ENCODE results near the gene FAM234B. TPM values are rescaled to one million over a fixed set of nuclear protein-coding genes. Genes with fewer than 3 reads are reported as not detected.
A peak's percentile ranks its signal among the peaks of the same experiment; 100 is the strongest.

Gene FAM234B
- total RNA-seq, 4 donors from 2014 or later: 24.0 to 32.3 (median 27.8) TPM

DNA sequence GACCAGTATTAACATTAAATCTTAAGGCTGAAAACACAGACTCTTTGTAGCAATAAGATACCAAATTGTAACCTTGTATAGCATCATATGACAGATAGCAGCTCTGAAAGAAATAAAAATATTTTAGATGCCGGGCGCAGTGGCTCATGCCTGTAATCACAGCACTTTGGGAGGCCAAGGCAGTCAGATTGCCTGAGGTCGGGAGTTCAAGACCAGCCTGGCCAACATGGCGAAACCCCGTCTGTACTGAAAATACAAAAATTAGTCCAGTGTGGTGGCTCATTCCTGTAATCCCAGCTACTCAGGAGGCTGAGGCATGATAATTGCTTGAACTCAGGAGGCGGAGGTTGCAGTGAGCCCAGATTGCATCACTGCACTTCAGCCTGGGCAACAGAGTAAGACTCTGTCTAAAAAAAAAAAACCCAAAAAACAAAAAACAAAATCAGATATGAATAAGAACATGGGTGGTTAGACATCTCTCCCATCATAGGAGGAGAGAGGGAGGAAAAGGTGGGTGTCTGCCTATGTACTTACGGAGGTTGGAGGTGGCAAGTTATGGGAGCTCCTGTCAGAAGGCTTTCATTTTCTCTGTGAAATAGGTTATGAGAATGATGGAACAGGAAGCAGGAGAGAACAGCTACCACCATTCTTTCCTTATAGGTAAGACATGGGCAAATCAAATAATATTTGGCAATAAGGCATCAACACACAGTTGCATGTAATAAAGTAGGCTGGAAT is 36.5 kb upstream of the FAM234B start:
- WGBS: 93% methylated on average over 7 of the region's 7 CpGs
- H3K27ac ChIP-seq: no peak overlapping the region
- no peaks in the 10 kb centered on the region for H3K27me3 ChIP-seq
- TF ChIP-seq POLR2A (IDR thresholded peaks at IDR 0.05): no peak
- TF ChIP-seq POLR2AphosphoS5 (IDR thresholded peaks at IDR 0.05): no peak
- TF ChIP-seq, protein P1, sequence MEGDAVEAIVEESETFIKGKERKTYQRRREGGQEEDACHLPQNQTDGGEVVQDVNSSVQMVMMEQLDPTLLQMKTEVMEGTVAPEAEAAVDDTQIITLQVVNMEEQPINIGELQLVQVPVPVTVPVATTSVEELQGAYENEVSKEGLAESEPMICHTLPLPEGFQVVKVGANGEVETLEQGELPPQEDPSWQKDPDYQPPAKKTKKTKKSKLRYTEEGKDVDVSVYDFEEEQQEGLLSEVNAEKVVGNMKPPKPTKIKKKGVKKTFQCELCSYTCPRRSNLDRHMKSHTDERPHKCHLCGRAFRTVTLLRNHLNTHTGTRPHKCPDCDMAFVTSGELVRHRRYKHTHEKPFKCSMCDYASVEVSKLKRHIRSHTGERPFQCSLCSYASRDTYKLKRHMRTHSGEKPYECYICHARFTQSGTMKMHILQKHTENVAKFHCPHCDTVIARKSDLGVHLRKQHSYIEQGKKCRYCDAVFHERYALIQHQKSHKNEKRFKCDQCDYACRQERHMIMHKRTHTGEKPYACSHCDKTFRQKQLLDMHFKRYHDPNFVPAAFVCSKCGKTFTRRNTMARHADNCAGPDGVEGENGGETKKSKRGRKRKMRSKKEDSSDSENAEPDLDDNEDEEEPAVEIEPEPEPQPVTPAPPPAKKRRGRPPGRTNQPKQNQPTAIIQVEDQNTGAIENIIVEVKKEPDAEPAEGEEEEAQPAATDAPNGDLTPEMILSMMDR (IDR thresholded peaks at IDR 0.05): no peak
- no peak for TF ChIP-seq EP300 (IDR thresholded peaks at IDR 0.05)
- no peak for DNase-seq (ENCODE audit: low spot score in 2 of 2)
- no peaks in the 10 kb centered on the region for H3K9me3 ChIP-seq
- H3K36me3 ChIP-seq: no peaks in the 10 kb centered on the region
- H3K4me3 ChIP-seq: no peak overlapping the region
- H3K4me1 ChIP-seq: no peaks in the 10 kb centered on the region

DNA sequence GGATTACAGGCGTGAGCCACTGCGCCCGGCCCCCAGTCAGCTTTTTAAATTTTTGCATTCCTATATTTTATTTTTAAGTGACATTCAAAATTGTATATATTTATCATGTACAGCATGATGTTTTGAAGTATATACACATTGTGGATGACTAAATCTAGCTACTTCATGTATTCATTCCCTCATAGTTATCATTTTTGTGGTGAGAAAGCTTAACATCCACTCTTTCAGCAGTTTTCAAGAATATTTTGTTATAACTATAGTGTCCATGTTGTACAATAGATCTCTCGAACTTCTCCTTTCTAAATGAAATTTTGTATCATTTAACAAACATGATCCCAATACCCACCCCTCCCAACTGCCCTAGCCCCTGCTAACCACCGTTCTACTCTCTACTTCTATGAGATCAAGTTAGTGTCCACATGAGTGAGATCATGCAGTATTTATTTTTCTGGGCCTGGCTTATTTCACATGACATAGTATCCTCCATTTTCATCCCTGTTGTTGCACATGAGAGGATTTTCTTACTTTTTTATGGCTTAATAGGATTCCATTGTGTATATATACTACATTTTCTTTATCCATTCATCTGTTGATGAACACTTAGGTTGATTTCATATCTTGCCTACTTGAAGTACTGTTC is 35.3 kb upstream of the FAM234B start:
- Histone ChIP-seq H3K36me3 (no peaks in the 10 kb centered on the region), H3K9me3 (no peaks in the 10 kb centered on the region), H3K27ac (no peak overlapping the region), H3K27me3 (no peaks in the 10 kb centered on the region), H3K4me3 (no peak overlapping the region), H3K4me1 (no peaks in the 10 kb centered on the region)
- WGBS: 85% methylated on average over 5 of the region's 5 CpGs
- DNase-seq (ENCODE audit: low spot score in 2 of 2): no peak
- TF ChIP-seq POLR2A (IDR thresholded peaks at IDR 0.05) (no peak), POLR2AphosphoS5 (IDR thresholded peaks at IDR 0.05) (no peak), EP300 (IDR thresholded peaks at IDR 0.05) (no peak)
- TF ChIP-seq, protein P1 (IDR thresholded peaks at IDR 0.05): no peak

DNA sequence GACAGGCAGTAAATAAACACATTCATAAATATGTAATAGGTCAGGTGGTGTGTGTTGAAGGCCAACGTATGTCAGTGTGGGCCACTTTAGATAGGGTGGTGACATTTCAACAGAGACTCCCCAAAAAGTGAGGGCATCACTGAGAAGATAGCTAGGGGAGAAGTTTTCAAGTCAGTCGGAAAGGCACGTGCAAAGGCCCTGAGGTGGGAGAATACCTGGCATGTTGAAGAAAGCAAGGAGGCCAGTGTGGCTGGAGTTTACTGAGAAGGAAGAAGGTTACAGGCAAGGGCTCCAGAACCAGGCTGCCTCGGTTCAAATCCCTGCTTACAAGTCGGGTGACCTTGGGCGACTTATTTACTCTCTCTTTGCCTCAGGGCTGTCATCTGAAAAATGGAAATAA is 33.1 kb upstream of the FAM234B start:
- Histone ChIP-seq H3K4me3 (no peak overlapping the region), H3K36me3 (no peaks in the 10 kb centered on the region), H3K4me1 (no peaks in the 10 kb centered on the region), H3K27me3 (peaks cover 2% of the 10 kb centered on the region), H3K9me3 (no peaks in the 10 kb centered on the region), H3K27ac (no peak overlapping the region)
- WGBS: 90% methylated on average over 6 of the region's 6 CpGs
- DNase-seq (ENCODE audit: low spot score in 2 of 2): no peak
- no peak for TF ChIP-seq POLR2AphosphoS5 (IDR thresholded peaks at IDR 0.05)
- no peak for TF ChIP-seq POLR2A (IDR thresholded peaks at IDR 0.05)
- TF ChIP-seq, protein P1 (IDR thresholded peaks at IDR 0.05): no peak
- no peak for TF ChIP-seq EP300 (IDR thresholded peaks at IDR 0.05)

DNA sequence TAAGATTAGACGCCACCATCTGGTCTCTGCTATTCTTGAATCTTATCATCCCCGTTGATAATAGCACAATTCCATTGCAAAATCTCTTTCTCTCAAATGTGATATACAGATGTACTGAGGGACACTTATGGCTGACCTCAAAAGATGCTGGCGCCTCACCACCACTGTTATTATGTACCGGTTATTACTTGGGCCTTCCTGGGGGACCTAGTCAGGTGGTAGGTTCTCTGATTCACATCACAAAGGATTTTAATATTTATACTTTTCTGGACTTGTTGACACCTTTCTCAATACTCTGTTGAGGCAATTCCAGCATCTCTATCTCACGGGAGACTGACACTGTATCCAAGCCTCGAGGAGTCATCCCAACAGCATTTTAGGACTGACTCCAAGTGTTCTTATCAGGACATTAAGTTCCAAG is 21.3 kb upstream of the FAM234B start:
- WGBS: 74% methylated on average over 6 of the region's 6 CpGs
- no peak for TF ChIP-seq EP300 (IDR thresholded peaks at IDR 0.05)
- no peak for TF ChIP-seq POLR2AphosphoS5 (IDR thresholded peaks at IDR 0.05)
- no peak for DNase-seq (ENCODE audit: low spot score in 2 of 2)
- Histone ChIP-seq H3K9me3 (no peaks in the 10 kb centered on the region), H3K4me3 (no peak overlapping the region), H3K4me1 (peaks cover 17% of the 10 kb centered on the region), H3K27ac (no peak overlapping the region), H3K36me3 (no peaks in the 10 kb centered on the region), H3K27me3 (peaks cover 2% of the 10 kb centered on the region)

DNA sequence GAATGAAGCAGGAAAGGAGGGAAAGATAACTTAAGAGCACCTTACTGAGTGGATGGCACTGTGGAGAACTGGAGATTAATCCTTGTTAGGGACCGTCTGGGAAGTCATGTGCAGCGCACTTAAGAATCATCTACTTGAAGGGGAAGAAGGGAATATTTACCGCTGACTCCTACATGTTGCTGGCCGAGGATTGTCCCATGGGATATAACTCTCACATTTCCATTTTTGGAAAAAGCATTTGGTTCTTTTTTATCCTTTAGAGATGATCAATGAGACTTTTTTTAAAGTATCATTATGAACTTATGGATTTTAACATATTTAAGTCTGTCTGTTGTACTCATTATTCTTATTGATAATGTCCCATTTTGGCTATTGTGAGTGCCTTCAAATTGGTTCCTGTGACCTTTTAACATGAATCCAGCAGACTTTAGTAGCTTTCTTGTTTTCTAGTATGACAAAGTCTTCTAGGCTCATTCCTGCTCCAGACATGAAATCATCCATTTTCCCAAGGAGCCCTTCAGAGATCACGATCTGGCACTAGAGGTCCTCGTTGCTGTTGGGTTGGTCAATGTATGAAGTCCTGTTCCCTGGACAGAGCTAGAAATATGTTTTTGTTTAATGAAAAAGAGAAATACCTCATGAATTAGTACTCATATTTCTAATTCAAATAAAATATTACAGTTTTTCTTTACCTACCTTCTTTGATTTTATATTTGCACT is 20.2 kb upstream of the FAM234B start:
- TF ChIP-seq POLR2A (IDR thresholded peaks at IDR 0.05): no peak
- TF ChIP-seq, protein P1 (IDR thresholded peaks at IDR 0.05): peak in 1 of 2 donors; percentile 18
- TF ChIP-seq POLR2AphosphoS5 (IDR thresholded peaks at IDR 0.05): no peak
- whole genome bisulfite sequencing: 69% methylated on average over 6 of the region's 6 CpGs
- Histone ChIP-seq H3K4me3 (no peak overlapping the region), H3K27me3 (no peaks in the 10 kb centered on the region), H3K4me1 (peaks cover 17% of the 10 kb centered on the region), H3K27ac (no peak overlapping the region), H3K9me3 (no peaks in the 10 kb centered on the region), H3K36me3 (no peaks in the 10 kb centered on the region)
- DNase-seq (ENCODE audit: low spot score in 2 of 2): no peak
